DND-41 (cell line): ENCODE measurements around the gene CHRNB4.

Experiments used
- EZH2 ChIP-seq: IDR thresholded peaks from 3 replicates; pipeline ENCODE4 v1.6.1; 2012; ENCODE audit warnings: borderline replicate concordance, low read depth, mild to moderate bottlenecking, moderate library complexity, low read length, inconsistent platforms; ENCODE audit not compliant: severe bottlenecking
- TF ChIP-seq, protein P1 (sequence below): IDR thresholded peaks from 2 replicates; pipeline ENCODE4 v1.5.1; 2012; ENCODE audit warnings: borderline replicate concordance, low read length, moderate library complexity, mild to moderate bottlenecking; ENCODE audit not compliant: poor library complexity, severe bottlenecking; ENCODE audit errors: extremely low read depth

DNA sequence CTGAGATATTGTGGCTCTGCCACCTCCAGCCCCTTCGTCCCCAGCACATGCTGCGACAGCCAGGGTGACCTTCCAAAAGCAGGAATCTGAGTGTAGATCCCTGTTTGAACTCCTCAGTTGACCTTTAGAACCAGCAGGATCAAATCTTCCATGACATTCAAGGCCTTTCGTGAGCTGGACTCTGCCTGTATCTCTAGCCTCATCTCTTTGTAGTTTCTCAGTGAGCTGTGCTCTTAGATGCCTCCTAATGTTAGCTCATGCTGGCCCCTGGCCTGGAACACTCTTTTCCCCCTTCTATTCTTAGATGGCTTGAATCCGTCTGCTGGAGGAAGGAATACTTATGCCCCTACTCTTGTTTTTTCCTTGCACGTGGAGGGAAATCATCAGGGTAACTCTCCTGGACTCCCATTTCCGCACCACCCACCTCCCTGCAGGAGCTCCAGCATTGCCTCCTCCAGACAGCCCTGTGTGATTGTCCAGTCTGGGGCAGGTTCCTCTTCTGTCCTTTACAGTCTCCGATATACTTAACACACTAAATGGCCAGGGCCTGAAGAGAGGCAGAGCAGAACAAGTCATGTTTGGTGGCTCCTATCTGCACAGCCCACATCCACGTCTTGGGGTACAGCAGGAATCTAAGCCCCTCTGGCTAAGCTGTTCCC, 26.7 kb upstream of the CHRNB4 start:
- TF ChIP-seq, protein P1, sequence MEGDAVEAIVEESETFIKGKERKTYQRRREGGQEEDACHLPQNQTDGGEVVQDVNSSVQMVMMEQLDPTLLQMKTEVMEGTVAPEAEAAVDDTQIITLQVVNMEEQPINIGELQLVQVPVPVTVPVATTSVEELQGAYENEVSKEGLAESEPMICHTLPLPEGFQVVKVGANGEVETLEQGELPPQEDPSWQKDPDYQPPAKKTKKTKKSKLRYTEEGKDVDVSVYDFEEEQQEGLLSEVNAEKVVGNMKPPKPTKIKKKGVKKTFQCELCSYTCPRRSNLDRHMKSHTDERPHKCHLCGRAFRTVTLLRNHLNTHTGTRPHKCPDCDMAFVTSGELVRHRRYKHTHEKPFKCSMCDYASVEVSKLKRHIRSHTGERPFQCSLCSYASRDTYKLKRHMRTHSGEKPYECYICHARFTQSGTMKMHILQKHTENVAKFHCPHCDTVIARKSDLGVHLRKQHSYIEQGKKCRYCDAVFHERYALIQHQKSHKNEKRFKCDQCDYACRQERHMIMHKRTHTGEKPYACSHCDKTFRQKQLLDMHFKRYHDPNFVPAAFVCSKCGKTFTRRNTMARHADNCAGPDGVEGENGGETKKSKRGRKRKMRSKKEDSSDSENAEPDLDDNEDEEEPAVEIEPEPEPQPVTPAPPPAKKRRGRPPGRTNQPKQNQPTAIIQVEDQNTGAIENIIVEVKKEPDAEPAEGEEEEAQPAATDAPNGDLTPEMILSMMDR: no peak
- no peak for TF ChIP-seq EZH2
